IMR-90 (cell line): ENCODE data around the gene CCDC88C. TPM values are rescaled to one million over a fixed set of nuclear protein-coding genes. Genes with fewer than 3 reads are reported as not detected.

Experiments
- ATAC-seq: fragments of 200-7000 bp; cut with Tn5 transposase; 2 replicates; pipeline ENCODE4 v1.9.1; 2020; ENCODE audit warnings: low read depth, mild to moderate bottlenecking, moderate library complexity
- BruUV-seq: library from RNA; stranded (reverse); fragments of 400-500 nt; replicated peaks from 2 replicates; lab custom pipeline; 2021; lab: Mats Ljungman, UMichigan
- CTCF ChIA-PET: fragments of 300-600 bp; formaldehyde crosslinking; extraction: SDS; loops from one replicate; lab custom pipeline; 2021; ENCODE audit warnings: antibody characterized with exemption; lab: Yijun Ruan, JAX
- POLR2A ChIA-PET: fragments of 300-600 bp; sonication (Branson Sonifier 250); formaldehyde crosslinking; loops from one replicate; lab custom pipeline; 2022; ENCODE audit warnings: antibody characterized with exemption; ENCODE audit not compliant: unreplicated experiment; lab: Charles Lee
- DNase-seq: peaks from one replicate; pipeline ENCODE4 v3.0.0; 2013
- H2AFZ ChIP-seq: replicated peaks from 2 replicates; pipeline ENCODE3; 2013; ENCODE audit warnings: low read length, mild to moderate bottlenecking; ENCODE audit not compliant: poor library complexity
- H2AK5ac ChIP-seq: 2 replicates; pipeline ENCODE4 v1.6.1; 2013; ENCODE audit warnings: low read depth, low read length, inconsistent platforms
- H2AK9ac ChIP-seq: replicated peaks from 2 replicates; pipeline ENCODE3; 2013; ENCODE audit warnings: mild to moderate bottlenecking, low read depth, low read length, moderate library complexity; ENCODE audit not compliant: poor library complexity
- H2BK120ac ChIP-seq: 2 replicates; pipeline ENCODE4 v1.6.1; 2013; ENCODE audit warnings: low read depth, low read length, inconsistent platforms
- H2BK15ac ChIP-seq: 3 replicates; pipeline ENCODE4 v1.6.1; 2013; ENCODE audit warnings: low read depth, low read length, inconsistent platforms
- H2BK20ac ChIP-seq: 2 replicates; pipeline ENCODE4 v1.6.1; 2013; ENCODE audit warnings: low read depth, mild to moderate bottlenecking, inconsistent platforms, low read length, moderate library complexity
- H2BK5ac ChIP-seq: 2 replicates; pipeline ENCODE4 v1.6.1; 2013; ENCODE audit warnings: mild to moderate bottlenecking, low read depth, low read length, inconsistent platforms; ENCODE audit not compliant: poor library complexity, severe bottlenecking
- H3K14ac ChIP-seq: replicated peaks from 2 replicates; pipeline ENCODE4 v1.6.1; 2013; ENCODE audit warnings: low read depth, low read length, inconsistent platforms
- H3K18ac ChIP-seq: 2 replicates; pipeline ENCODE4 v1.6.1; 2013; ENCODE audit warnings: low read depth, low read length, control low read depth
- H3K23ac ChIP-seq: 2 replicates; pipeline ENCODE4 v1.6.1; 2013; ENCODE audit warnings: low read depth, low read length, inconsistent platforms
- H3K27ac ChIP-seq: 2 replicates; pipeline ENCODE4 v1.5.1; 2013; ENCODE audit warnings: mild to moderate bottlenecking, control low read depth, low read length; ENCODE audit not compliant: insufficient read depth
- H3K27me3 ChIP-seq: 2 replicates; pipeline ENCODE4 v1.6.1; 2013; ENCODE audit warnings: low read length; ENCODE audit not compliant: control insufficient read depth, insufficient read depth
- H3K36me3 ChIP-seq: 2 replicates; pipeline ENCODE4 v1.6.1; 2013; ENCODE audit warnings: low read length, mixed read lengths; ENCODE audit not compliant: control insufficient read depth, insufficient read depth
- H3K4ac ChIP-seq: 2 replicates; pipeline ENCODE4 v1.6.1; 2013; ENCODE audit warnings: low read depth, low read length, inconsistent platforms
- H3K4me1 ChIP-seq: 2 replicates; pipeline ENCODE4 v1.6.1; 2013; ENCODE audit warnings: low read length, mixed read lengths; ENCODE audit not compliant: control insufficient read depth, insufficient read depth
- H3K4me2 ChIP-seq: 2 replicates; pipeline ENCODE4 v1.6.1; 2013; ENCODE audit warnings: low read depth, mild to moderate bottlenecking, control low read depth, low read length, moderate library complexity
- H3K4me3 ChIP-seq: 2 replicates; pipeline ENCODE4 v1.5.1; 2013; ENCODE audit warnings: low read depth, mild to moderate bottlenecking, control low read depth, low read length, moderate library complexity; ENCODE audit not compliant: insufficient read depth
- H3K56ac ChIP-seq: 2 replicates; pipeline ENCODE4 v1.6.1; 2013; ENCODE audit warnings: low read length, inconsistent platforms; ENCODE audit not compliant: insufficient read depth; ENCODE audit errors: extremely low read depth
- H3K79me1 ChIP-seq, 2 experiments: 2 replicates each; pipeline ENCODE4 v1.6.1; 2013; ENCODE audit warnings: low read length in 2 of 2, inconsistent platforms in 1 of 2, low read depth in 1 of 2
- H3K9ac ChIP-seq: 2 replicates; pipeline ENCODE4 v1.6.1; 2013; ENCODE audit warnings: low read depth, low read length, control low read depth
- H3K9me1 ChIP-seq: 2 replicates; pipeline ENCODE4 v1.6.1; 2013; ENCODE audit warnings: low read length, inconsistent platforms; ENCODE audit not compliant: insufficient read depth
- H3K9me3 ChIP-seq: 2 replicates; pipeline ENCODE4 v1.6.1; 2013; ENCODE audit warnings: low read length; ENCODE audit not compliant: control insufficient read depth, insufficient read depth
- H4K20me1 ChIP-seq: 2 replicates; pipeline ENCODE4 v1.6.1; 2013; ENCODE audit warnings: low read length, inconsistent platforms; ENCODE audit not compliant: insufficient read depth
- H4K5ac ChIP-seq: 2 replicates; pipeline ENCODE4 v1.6.1; 2013; ENCODE audit warnings: mild to moderate bottlenecking, low read depth, low read length, control low read depth
- H4K8ac ChIP-seq, 2 experiments: 2 replicates each; pipeline ENCODE4 v1.6.1; 2013; ENCODE audit warnings: low read depth in 2 of 2, low read length in 2 of 2, control low read depth in 1 of 2, inconsistent platforms in 1 of 2
- H4K91ac ChIP-seq: 2 replicates; pipeline ENCODE4 v1.6.1; 2013; ENCODE audit warnings: low read depth, low read length, inconsistent platforms; ENCODE audit not compliant: insufficient read depth
- BHLHE40 ChIP-seq: fragments of 150-350 bp; IDR thresholded peaks from 2 replicates; pipeline ENCODE4 v1.6.1; 2016; ENCODE audit warnings: mild to moderate bottlenecking, low read depth, low read length
- CEBPB ChIP-seq: IDR thresholded peaks from 2 replicates; pipeline ENCODE4 v1.6.1; 2012; ENCODE audit warnings: low read depth, low read length, improper control_type of control experiment
- CHD1 ChIP-seq: IDR thresholded peaks from 2 replicates; pipeline ENCODE4 v1.6.1; 2012; ENCODE audit warnings: low read depth, low read length, improper control_type of control experiment
- FOS ChIP-seq: fragments of 150-350 bp; IDR thresholded peaks from 2 replicates; pipeline ENCODE4 v1.6.1; 2016; ENCODE audit warnings: low read depth, low read length
- MAFK ChIP-seq: IDR thresholded peaks from 2 replicates; pipeline ENCODE4 v1.6.1; 2012; ENCODE audit warnings: low read depth, low read length, improper control_type of control experiment
- MAZ ChIP-seq: IDR thresholded peaks from 2 replicates; pipeline ENCODE4 v1.6.1; 2012; ENCODE audit warnings: low read depth, mild to moderate bottlenecking, low read length, improper control_type of control experiment, moderate library complexity, borderline replicate concordance
- MXI1 ChIP-seq: IDR thresholded peaks from 2 replicates; pipeline ENCODE4 v1.6.1; 2012; ENCODE audit warnings: low read depth, mild to moderate bottlenecking, low read length, moderate library complexity, borderline replicate concordance
- NFE2L2 ChIP-seq: fragments of 150-350 bp; IDR thresholded peaks from 2 replicates; pipeline ENCODE4 v1.6.1; 2016; ENCODE audit warnings: low read depth, mild to moderate bottlenecking, low read length
- POLR2A ChIP-seq: IDR thresholded peaks from 2 replicates; pipeline ENCODE4 v1.6.1; 2012; ENCODE audit warnings: mild to moderate bottlenecking, low read depth, low read length
- RAD21 ChIP-seq: IDR thresholded peaks from 2 replicates; pipeline ENCODE4 v1.6.1; 2012; ENCODE audit warnings: low read length, improper control_type of control experiment
- RCOR1 ChIP-seq: IDR thresholded peaks from 2 replicates; pipeline ENCODE4 v1.6.1; 2012; ENCODE audit warnings: mild to moderate bottlenecking, low read length, improper control_type of control experiment; ENCODE audit not compliant: insufficient replicate concordance
- RFX5 ChIP-seq: IDR thresholded peaks from 2 replicates; pipeline ENCODE4 v1.8.0; 2012; ENCODE audit warnings: low read depth, mild to moderate bottlenecking, low read length, moderate library complexity
- SMC3 ChIP-seq: fragments of 150-350 bp; IDR thresholded peaks from 2 replicates; pipeline ENCODE4 v1.6.1; 2016; ENCODE audit warnings: low read depth, mild to moderate bottlenecking, antibody characterized with exemption, low read length, moderate library complexity
- WGBS, 2 experiments: methylation state at CpG; one replicate each; pipeline versions ENCODE4 v1.1.5 to v1.1.7; 2013; ENCODE audit warnings: missing lambda C conversion rate in 2 of 2; ENCODE audit not compliant: insufficient read length in 1 of 2; ENCODE audit errors: extremely low coverage in 2 of 2; 5-methylcytosine and 5-hydroxymethylcytosine counted together
- dilution Hi-C: fragments of 300-500 bp; cut with HindIII; formaldehyde crosslinking; loops from one replicate; pipeline ENCODE4 v1.14.3; 2018; ENCODE audit warnings: low sequenced_read_pairs; ENCODE audit not compliant: unreplicated experiment
- in situ Hi-C: fragments of 300-500 bp; cut with MboI; formaldehyde crosslinking; loops from 3 replicates; pipeline ENCODE4 v1.14.3; 2019; ENCODE audit warnings: low sequenced_read_pairs, inconsistent platforms, mixed read lengths
- intact Hi-C: fragments of 100-400 bp; cut with micrococcal nuclease; formaldehyde crosslinking; loops from 2 replicates; pipeline ENCODE4 v1.10.0; 2022
- polyA plus RNA-seq, 3 experiments: library from polyadenylated mRNA; depleted of rRNA; stranded (reverse); fragments of >200 nt; gene quantifications; 2 replicates each; pipeline ENCODE4 v1.2.3, GENCODE V29; 2012; ENCODE audit warnings: low replicate concordance in 1 of 3
- total RNA-seq: library from RNA; depleted of rRNA; stranded (reverse); fragments of >200 nt; gene quantifications from 2 replicates; pipeline ENCODE4 v1.2.3, GENCODE V29; 2012
- TF ChIP-seq, protein P1 (sequence below): fragments of 150-350 bp; IDR thresholded peaks from 2 replicates; pipeline ENCODE4 v1.6.1; 2017; ENCODE audit warnings: mild to moderate bottlenecking, antibody characterized with exemption, low read length, low read depth
- TF ChIP-seq, protein P2 (sequence below): conservative IDR thresholded peaks from 2 replicates; pipeline ENCODE4 v1.5.1; 2012; ENCODE audit warnings: mild to moderate bottlenecking, low read depth, low read length, improper control_type of control experiment
- TF ChIP-seq, protein P3 (sequence below): fragments of 150-350 bp; IDR thresholded peaks from 2 replicates; pipeline ENCODE4 v1.6.1; 2016; ENCODE audit warnings: low read depth, mild to moderate bottlenecking, low read length, moderate library complexity, borderline replicate concordance

The CCDC88C gene
- total and polyA plus RNA-seq, 2 of the 4 experiments (the other 2 are of a cell fraction): 0.17 to 0.18 TPM

DNA sequence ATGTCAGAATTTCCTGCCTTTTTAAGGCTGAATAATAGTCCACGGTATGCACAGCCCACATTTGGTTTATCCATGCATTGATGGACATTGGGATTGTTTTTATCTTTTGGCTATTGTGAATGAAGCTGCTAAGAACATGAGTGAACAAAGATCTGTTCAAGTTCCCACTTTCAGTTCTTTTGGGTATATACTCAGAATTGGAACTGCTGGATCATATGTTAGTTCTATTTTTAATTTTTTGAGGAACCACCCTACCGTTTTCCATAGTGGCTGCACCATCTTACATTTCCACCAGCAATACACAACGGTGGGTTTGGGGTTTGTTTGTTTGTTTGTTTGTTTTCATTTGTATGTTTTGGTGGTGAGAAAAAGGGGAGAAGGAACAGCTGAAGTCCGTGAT is 179.5 kb downstream of the CCDC88C start:
- no peak overlapping the region for H3K9ac ChIP-seq
- no TSS peak for BruUV-seq
- ChIA-PET CTCF (interaction anchor here (0.6 kb wide), 1 partner anchor 65 kb away, joined by 3 read pairs; no protein-coding TSS in a partner anchor), POLR2A (no interaction called here)
- H3K23ac ChIP-seq: no peak overlapping the region
- H3K4me1 ChIP-seq: peaks cover 5% of the 10 kb centered on the region
- H3K9me1 ChIP-seq: peaks cover 7% of the 10 kb centered on the region
- no peak overlapping the region for H2BK5ac ChIP-seq
- H3K9me3 ChIP-seq: no peaks in the 10 kb centered on the region
- H3K4ac ChIP-seq: no peak overlapping the region
- no peak overlapping the region for H2BK20ac ChIP-seq
- H3K36me3 ChIP-seq: no peaks in the 10 kb centered on the region
- H4K91ac ChIP-seq: no peak overlapping the region
- no peaks in the 10 kb centered on the region for H4K20me1 ChIP-seq
- no peaks in the 10 kb centered on the region for H3K27me3 ChIP-seq
- H2AFZ ChIP-seq: no peak overlapping the region
- no peak overlapping the region for H2AK9ac ChIP-seq
- H2BK15ac ChIP-seq: no peak overlapping the region
- H4K8ac ChIP-seq: no peak overlapping the region
- TF ChIP-seq CEBPB: no peak
- TF ChIP-seq BHLHE40: no peak
- no peak for TF ChIP-seq POLR2A
- no peak for TF ChIP-seq NFE2L2
- TF ChIP-seq FOS: no peak
- no peak for TF ChIP-seq CHD1
- TF ChIP-seq MXI1: no peak
- TF ChIP-seq SMC3: no peak
- no peak for TF ChIP-seq RCOR1
- no peak for TF ChIP-seq MAZ
- TF ChIP-seq RFX5: no peak
- TF ChIP-seq RAD21: no peak
- TF ChIP-seq, protein P1, sequence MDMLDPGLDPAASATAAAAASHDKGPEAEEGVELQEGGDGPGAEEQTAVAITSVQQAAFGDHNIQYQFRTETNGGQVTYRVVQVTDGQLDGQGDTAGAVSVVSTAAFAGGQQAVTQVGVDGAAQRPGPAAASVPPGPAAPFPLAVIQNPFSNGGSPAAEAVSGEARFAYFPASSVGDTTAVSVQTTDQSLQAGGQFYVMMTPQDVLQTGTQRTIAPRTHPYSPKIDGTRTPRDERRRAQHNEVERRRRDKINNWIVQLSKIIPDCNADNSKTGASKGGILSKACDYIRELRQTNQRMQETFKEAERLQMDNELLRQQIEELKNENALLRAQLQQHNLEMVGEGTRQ: no peak
- TF ChIP-seq, protein P2, sequence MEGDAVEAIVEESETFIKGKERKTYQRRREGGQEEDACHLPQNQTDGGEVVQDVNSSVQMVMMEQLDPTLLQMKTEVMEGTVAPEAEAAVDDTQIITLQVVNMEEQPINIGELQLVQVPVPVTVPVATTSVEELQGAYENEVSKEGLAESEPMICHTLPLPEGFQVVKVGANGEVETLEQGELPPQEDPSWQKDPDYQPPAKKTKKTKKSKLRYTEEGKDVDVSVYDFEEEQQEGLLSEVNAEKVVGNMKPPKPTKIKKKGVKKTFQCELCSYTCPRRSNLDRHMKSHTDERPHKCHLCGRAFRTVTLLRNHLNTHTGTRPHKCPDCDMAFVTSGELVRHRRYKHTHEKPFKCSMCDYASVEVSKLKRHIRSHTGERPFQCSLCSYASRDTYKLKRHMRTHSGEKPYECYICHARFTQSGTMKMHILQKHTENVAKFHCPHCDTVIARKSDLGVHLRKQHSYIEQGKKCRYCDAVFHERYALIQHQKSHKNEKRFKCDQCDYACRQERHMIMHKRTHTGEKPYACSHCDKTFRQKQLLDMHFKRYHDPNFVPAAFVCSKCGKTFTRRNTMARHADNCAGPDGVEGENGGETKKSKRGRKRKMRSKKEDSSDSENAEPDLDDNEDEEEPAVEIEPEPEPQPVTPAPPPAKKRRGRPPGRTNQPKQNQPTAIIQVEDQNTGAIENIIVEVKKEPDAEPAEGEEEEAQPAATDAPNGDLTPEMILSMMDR: no peak
- no peak for TF ChIP-seq MAFK
- TF ChIP-seq, protein P3, sequence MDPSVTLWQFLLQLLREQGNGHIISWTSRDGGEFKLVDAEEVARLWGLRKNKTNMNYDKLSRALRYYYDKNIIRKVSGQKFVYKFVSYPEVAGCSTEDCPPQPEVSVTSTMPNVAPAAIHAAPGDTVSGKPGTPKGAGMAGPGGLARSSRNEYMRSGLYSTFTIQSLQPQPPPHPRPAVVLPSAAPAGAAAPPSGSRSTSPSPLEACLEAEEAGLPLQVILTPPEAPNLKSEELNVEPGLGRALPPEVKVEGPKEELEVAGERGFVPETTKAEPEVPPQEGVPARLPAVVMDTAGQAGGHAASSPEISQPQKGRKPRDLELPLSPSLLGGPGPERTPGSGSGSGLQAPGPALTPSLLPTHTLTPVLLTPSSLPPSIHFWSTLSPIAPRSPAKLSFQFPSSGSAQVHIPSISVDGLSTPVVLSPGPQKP: no peak
- H2AK5ac ChIP-seq: no peak overlapping the region
- no peak overlapping the region for H3K18ac ChIP-seq
- no peak overlapping the region for H4K5ac ChIP-seq
- no peak overlapping the region for H3K4me3 ChIP-seq
- H3K56ac ChIP-seq: no peak overlapping the region
- no peak overlapping the region for H3K4me2 ChIP-seq
- H3K79me1 ChIP-seq: 0 out of 4 replicates have a peak, but pooled peaks cover 0 to 5% of the 10 kb centered on the region in 2 experiments
- no peak overlapping the region for H3K14ac ChIP-seq
- ATAC-seq: no peak
- H3K27ac ChIP-seq: no peak overlapping the region
- in situ Hi-C loops: no loop called here
- dilution Hi-C loops: no loop called here
- intact Hi-C loops: no loop called here
- DNase-seq: no peak
- no CpG with 5 or more reads among the region's 4 CpGs for WGBS, 2 experiments
- no peak overlapping the region for H2BK120ac ChIP-seq
